ENCODE results near the gene DLGAP1. TPM values are rescaled to one million over a fixed set of nuclear protein-coding genes. Genes with fewer than 3 reads are reported as not detected.

Gene DLGAP1
- total RNA-seq, 1 experiment from 2014 or later = 0.39 TPM

- H3K9me2 ChIP-seq (ENCODE audit: insufficient read depth) = no peaks in the 10 kb centered on the region
- no peaks in the 10 kb centered on the region for H3K9me3 ChIP-seq (ENCODE audit: control insufficient read depth in 1 of 2, insufficient read depth in 1 of 2, low read depth in 1 of 2, low read length in 2 of 2)
- ChIA-PET POLR2A (interaction anchor here (0.8 kb wide), 1 partner anchor 96 kb away, joined by 5 read pairs; no protein-coding TSS in a partner anchor), CTCF (interaction anchor here (0.8 to 4.0 kb wide), 3 partner anchors 23 to 587 kb away, joined by 3 to 50 read pairs (median 3); no protein-coding TSS in a partner anchor), RAD21 (ENCODE audit: low non-redundant PET in 1 of 2, low total read pairs in 2 of 2, uncharacterized antibody in 2 of 2, unreplicated experiment in 2 of 2) (no interaction called here)
- no peaks in the 10 kb centered on the region for H3K36me3 ChIP-seq (ENCODE audit: control insufficient read depth in 1 of 2, insufficient read depth in 2 of 2, low read length in 2 of 2)
- intact Hi-C loops (cut with micrococcal nuclease) = loop anchor here (5.0 kb wide), 1 partner anchor 95 kb away; no protein-coding TSS in a partner anchor
- TF ChIP-seq SIN3A (IDR thresholded peaks at IDR 0.05; ENCODE audit: low read depth) (no peak), CTCF (IDR thresholded peaks at IDR 0.05 in 2 of 3, conservative IDR thresholded peaks at IDR 0.05 in 1 of 3; ENCODE audit: borderline replicate concordance in 1 of 3, insufficient read depth in 1 of 3, low read depth in 2 of 3, low read length in 2 of 3) (no peak), FOSL1 (IDR thresholded peaks at IDR 0.05; ENCODE audit: low read depth) (no peak), CEBPB (IDR thresholded peaks at IDR 0.05; ENCODE audit: low read depth) (no peak), JUND (IDR thresholded peaks at IDR 0.05) (no peak), REST (IDR thresholded peaks at IDR 0.05; ENCODE audit: low read depth) (no peak), TCF7L2 (IDR thresholded peaks at IDR 0.05; ENCODE audit: borderline replicate concordance, extremely low read depth, insufficient read depth, insufficient read length) (no peak), POLR2AphosphoS5 (IDR thresholded peaks at IDR 0.05; ENCODE audit: low read depth, low read length) (no peak), ZNF274 (IDR thresholded peaks at IDR 0.05; ENCODE audit: low read depth, low read length) (no peak), RAD21 (IDR thresholded peaks at IDR 0.05; ENCODE audit: low read depth) (no peak), SP1 (IDR thresholded peaks at IDR 0.05; ENCODE audit: low read depth) (no peak), YY1 (IDR thresholded peaks at IDR 0.05; ENCODE audit: extremely low read depth, insufficient replicate concordance, low read depth, low read length) (no peak), ZBTB33 (IDR thresholded peaks at IDR 0.05; ENCODE audit: extremely low read depth, insufficient replicate concordance, low read length) (no peak), ATF3 (IDR thresholded peaks at IDR 0.05) (no peak), EZH2 (IDR thresholded peaks at IDR 0.05) (no peak), ELF1 (IDR thresholded peaks at IDR 0.05; ENCODE audit: borderline replicate concordance, low read depth) (no peak), CBX3 (IDR thresholded peaks at IDR 0.05; ENCODE audit: low read depth) (no peak), EGR1 (IDR thresholded peaks at IDR 0.05; ENCODE audit: low read depth) (no peak)
- no peak overlapping the region for H3K4me3 ChIP-seq (replicated peaks in 1 of 2; ENCODE audit: low read depth in 1 of 2, low read length in 2 of 2)
- H3K4me2 ChIP-seq (ENCODE audit: low read length) = no peak overlapping the region
- H3K9ac ChIP-seq (ENCODE audit: low read length) = no peak overlapping the region
- DNase-seq (ENCODE audit: low read depth, low spot score) = no peak
- no peaks in the 10 kb centered on the region for H4K20me1 ChIP-seq (ENCODE audit: insufficient read depth)
- no peak overlapping the region for H3K27ac ChIP-seq (ENCODE audit: low read depth, low read length)
- ATAC-seq = no peak
- H3K4me1 ChIP-seq (ENCODE audit: control insufficient read depth in 1 of 2, insufficient read depth in 2 of 2, low read length in 2 of 2) = no peaks in the 10 kb centered on the region
- H3K27me3 ChIP-seq (ENCODE audit: insufficient read depth, low read length) = peaks cover 17% of the 10 kb centered on the region
- no TSS peak for BruUV-seq (replicated peaks)
- no peak overlapping the region for H2AFZ ChIP-seq (ENCODE audit: low read depth, low read length, poor library complexity, severe bottlenecking)
- H3K79me2 ChIP-seq (ENCODE audit: insufficient read depth, low read length) = no peaks in the 10 kb centered on the region
Measured at GRCh38 chr18:3867236-3867635, 587.9 kb downstream of the DLGAP1 start.

All from HCT116 (cell line).